GM18502 (cell line): ENCODE measurements around the gene SKI.
A peak's percentile ranks its signal among the peaks of the same experiment; 100 is the strongest.

Experiments used
- ATAC-seq: cut with Tn5 transposase; IDR thresholded peaks from one replicate; pipeline ENCODE4 v1.9.1; 2021; ENCODE audit warnings: mild to moderate bottlenecking; ENCODE audit not compliant: unreplicated experiment, poor library complexity

Gene SKI

GRCh38 chr1:2208309-2209239 is 19.5 kb upstream of the SKI start:
- no peak for ATAC-seq

GRCh38 chr1:2209400-2210083 is 18.6 kb upstream of the SKI start:
- no peak for ATAC-seq

GRCh38 chr1:2210084-2210653 is 17.9 kb upstream of the SKI start:
- ATAC-seq: no peak

- no peak for ATAC-seq
Observed at GRCh38 chr1:2210786-2211185, 17.3 kb upstream of the SKI start.

- no peak for ATAC-seq
Observed at GRCh38 chr1:2212274-2212531, 15.9 kb upstream of the SKI start.

- no peak for ATAC-seq
Observed at GRCh38 chr1:2212532-2213491, 15.3 kb upstream of the SKI start.

GRCh38 chr1:2213576-2214505 is 14.3 kb upstream of the SKI start:
- no peak for ATAC-seq

GRCh38 chr1:2214541-2215241 is 13.4 kb upstream of the SKI start:
- ATAC-seq: no peak

- no peak for ATAC-seq
Observed at GRCh38 chr1:2215329-2215728, 12.8 kb upstream of the SKI start.

- ATAC-seq: no peak
Observed at GRCh38 chr1:2215909-2216766, 12.0 kb upstream of the SKI start.

- ATAC-seq: no peak
Observed at GRCh38 chr1:2216767-2217058, 11.4 kb upstream of the SKI start.

- no peak for ATAC-seq
Observed at GRCh38 chr1:2221271-2221670, 6.8 kb upstream of the SKI start.

- ATAC-seq: no peak
Observed at GRCh38 chr1:2224170-2224584, 3.9 kb upstream of the SKI start.

GRCh38 chr1:2224631-2225428 is 3.3 kb upstream of the SKI start:
- ATAC-seq: no peak

- peak; percentile 1 for ATAC-seq
Observed at GRCh38 chr1:2226525-2227345, 1.4 kb upstream of the SKI start.

GRCh38 chr1:2227346-2228156 is 568 bp upstream of the SKI start:
- ATAC-seq: peak; percentile 89
